HG03469 (cell line): ENCODE results near the gene CACNA2D4.

Experiments
- ATAC-seq: cut with Tn5 transposase; IDR thresholded peaks from one replicate; pipeline ENCODE4 v1.9.1; 2021; ENCODE audit warnings: mild to moderate bottlenecking, moderate library complexity, moderate number of reproducible peaks; ENCODE audit not compliant: unreplicated experiment

Gene CACNA2D4

DNA sequence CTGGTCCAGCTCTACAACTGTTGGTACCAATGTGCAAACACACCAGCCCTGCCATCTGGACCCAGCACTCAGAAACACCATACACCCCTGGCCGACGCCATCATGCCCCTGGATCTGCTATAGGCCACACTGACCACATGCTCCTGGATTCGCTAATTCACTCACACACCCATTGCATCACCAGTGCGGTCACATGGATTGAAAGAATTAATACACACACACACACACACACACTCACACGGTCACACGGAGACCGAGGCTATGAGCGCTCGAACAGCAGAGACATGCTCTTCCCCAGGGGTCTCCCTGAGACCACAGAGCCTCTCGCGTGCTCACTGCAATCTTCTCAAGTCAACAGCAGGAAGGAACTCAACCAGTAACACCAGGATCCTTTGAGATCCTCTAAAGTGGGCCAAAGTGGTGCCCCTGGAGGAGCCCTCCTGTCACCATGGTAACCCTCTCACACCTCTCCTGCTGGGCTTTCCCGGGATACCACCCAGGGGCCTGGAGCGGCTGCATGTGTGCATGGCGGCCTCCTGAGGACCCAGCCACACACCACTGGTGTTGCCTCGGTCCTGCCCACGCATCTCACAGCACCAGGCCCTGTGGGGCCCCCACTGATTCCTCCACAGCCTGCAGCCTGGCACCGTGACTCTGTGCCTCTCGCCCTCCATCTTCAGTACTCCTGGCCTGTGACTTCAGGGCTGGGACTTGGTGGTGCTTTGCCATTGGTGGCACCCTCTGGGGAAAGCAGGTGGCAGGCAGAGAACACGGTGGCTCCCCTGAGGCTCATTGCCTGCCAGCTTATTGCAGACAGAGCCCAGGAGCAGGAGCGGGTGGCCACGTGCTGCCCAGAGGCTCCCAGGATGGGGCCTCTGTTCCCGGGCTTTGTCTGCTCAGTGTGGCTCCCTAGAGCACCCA lies 83.0 kb downstream of the CACNA2D4 start:
- no peak for ATAC-seq

DNA sequence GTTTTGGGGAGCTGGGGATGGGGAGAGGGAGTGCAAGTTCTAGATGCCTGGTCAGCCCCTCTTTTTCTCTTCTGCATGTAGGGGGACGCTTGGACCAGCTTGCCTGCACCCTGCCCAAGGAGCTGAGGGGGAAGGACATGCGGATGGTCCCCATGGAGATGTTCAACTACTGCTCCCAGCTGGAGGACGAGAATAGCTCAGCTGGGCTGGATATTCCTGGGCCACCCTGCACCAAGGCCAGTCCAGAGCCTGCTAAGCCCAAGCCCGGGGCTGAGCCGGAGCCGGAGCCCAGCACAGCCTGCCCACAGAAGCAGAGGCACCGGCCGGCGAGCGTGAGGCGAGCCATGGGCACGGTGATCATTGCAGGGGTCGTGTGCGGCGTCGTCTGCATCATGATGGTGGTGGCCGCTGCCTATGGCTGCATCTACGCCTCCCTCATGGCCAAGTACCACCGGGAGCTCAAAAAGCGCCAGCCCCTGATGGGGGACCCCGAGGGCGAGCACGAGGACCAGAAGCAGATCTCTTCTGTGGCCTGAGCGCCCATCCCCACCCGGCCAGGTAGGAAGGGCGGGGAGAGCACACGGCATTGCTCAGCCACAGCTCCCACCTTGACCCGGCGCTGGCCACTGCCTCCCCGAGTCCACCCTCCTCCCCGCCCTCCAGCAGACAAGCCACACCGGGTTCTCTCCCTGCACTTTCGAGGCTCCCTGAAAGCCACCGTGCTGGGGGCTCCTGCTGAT lies 84.1 kb downstream of the CACNA2D4 start:
- no peak for ATAC-seq

DNA sequence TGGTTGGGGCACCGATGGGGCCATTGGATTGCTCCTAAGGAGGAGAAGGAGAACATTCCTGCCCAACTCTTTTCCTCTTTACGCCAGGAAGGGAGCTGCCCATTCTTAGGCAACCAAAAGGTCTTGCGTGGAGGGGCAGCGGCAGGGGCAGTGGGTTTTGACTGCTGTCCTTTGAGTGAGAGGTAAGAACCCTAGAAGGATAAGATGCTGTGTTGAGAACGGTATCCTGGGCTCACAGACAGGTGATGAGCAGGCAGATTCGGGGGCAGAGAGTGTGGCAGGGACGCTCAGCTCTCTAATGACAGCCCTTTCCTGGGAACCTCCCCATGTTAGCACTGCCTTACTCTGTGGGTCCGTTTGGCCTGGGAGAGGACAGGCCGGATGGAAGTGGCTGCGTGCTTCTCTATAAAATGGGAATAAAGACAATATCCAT lies 84.8 kb downstream of the CACNA2D4 start:
- no peak for ATAC-seq

DNA sequence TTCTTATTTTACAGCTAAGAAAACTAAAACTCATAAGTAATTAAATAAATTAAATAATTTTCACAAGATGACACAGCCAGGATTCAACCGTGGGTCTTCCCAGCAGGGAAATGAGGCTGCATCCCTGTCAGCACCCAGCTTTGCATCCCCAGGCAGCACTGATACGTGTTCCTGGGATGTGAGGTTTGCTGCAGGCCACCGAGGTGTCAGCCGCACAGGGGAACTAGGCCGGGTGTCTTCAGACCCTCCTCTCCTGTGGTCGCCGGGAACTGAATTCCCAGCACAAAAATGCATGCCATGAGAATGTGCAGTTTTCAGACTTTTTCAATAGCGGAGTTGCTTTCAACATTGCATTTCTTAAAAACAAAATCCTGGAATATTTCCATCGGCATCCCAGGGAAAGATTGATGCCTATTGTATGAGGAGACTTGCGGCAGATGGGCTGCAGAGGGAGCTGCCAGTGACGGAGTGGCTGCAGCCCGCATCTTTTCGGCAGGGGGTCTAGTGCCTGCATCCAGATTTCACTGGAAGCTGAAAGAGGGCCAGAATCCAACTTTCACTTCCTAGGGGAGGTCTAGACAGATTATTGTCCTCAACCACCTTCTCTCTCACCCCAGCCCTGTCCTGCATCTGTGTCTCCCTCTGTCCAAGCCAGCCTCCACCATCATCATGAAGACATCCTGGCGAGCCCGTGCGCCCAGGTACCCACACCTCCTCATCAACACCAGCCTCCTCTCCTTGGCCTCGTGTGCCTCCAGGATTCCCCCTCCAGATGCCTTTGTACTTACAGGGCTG lies 85.5 kb downstream of the CACNA2D4 start:
- ATAC-seq = no peak

DNA sequence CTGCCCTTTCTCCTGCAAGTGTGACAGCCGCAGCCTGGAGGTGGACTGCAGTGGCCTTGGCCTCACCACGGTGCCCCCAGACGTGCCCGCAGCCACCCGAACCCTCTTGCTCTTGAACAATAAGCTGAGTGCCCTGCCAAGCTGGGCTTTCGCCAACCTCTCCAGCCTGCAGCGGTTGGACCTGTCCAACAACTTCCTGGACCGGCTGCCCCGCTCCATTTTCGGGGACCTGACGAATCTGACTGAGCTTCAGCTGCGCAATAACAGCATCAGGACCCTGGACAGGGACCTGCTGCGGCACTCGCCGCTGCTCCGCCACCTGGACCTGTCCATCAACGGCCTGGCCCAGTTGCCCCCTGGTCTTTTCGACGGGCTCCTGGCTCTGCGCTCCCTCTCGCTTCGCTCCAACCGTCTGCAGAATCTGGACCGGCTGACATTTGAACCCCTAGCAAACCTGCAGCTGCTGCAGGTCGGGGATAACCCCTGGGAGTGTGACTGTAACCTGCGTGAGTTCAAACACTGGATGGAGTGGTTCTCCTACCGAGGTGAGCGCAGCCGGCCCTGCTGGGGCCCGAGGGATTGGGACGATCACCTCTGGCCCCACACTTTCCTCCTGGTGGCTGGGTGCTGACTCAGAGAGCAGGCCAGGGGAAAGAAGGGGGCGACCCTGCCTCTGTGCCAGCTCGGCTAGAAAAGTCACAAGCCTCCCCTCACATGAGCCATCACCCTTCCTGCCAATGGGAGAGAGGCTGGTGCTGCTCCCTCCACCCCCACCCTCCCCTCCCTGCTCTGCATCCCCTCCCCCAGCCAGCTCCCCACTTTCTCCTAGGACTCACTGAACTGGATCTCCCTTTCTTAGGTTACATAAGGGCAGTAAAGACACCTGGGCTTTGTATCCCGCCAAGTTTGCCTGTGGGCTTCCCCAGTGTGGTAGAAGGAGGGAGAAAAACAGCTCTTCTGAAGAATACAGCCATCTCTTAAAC lies 87.2 kb downstream of the CACNA2D4 start:
- no peak for ATAC-seq

DNA sequence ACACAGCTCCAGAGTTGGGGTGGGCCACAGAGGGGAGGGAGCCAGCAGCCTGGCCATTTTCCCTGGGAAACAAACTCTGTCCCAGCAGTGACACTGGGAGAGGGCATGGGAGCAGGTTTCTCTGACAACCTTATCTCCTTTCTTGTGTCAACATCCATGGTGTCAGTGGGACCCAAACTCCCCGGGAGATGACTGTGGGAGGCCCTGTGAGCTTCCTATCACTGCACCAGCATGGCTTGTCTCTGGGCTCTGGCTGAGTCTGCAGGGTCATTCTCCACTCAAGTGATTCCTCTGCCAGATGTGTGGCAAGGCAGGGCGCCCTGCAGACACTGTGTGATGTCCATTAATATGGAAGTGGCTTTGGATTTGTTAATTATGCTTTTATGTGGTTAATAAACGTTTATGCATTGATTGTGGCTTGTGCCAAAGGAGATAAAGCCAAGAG lies 88.0 kb downstream of the CACNA2D4 start:
- no peak for ATAC-seq

DNA sequence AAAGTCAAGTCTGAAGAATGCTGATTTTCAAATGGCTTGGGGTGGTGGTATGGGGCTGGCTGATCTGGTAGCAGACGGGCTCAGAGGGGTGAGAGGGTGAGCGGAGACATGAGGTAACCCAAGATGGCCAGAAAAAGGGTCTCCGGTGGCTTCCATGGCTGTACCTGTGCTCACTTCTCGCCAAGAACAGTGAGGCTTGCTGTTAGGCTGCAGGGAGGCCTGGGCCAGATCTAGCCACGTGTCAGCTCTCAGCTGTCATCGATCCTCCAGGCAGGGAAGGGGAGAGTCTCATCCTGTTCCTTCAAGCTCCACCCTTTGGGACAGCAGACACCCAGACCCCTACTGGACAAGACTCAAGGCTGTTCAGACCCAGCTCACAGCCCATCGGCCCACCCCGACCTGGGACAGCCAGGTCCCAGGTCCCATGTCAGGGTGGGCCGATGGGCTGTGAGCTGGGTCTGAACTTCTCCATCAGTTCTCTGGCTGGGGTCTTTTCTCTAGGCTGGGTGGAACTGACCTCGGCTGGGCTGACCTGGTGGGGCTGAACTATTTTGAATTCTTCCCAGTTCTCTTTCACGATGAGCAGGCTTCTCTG lies 89.0 kb downstream of the CACNA2D4 start:
- ATAC-seq = no peak

DNA sequence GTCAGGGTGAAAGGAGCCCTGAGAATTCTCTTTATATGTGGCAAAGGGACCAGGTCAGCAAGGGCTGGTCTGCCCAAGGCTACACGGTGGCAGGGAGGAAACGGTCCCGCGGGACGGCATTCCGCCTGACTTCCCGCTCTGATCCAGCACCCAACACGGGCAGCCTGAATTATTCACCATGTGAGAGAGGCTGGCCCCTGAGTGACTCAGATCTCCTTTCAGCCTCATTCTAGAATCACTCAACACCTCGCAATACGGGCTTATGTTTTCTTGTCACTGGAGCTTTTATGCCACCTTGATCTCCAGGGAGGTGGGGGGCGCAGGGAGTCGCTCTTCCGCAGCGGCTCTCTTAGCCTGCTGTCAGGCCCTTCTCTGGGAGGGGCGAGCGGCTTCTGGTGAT lies 89.6 kb downstream of the CACNA2D4 start:
- no peak for ATAC-seq

DNA sequence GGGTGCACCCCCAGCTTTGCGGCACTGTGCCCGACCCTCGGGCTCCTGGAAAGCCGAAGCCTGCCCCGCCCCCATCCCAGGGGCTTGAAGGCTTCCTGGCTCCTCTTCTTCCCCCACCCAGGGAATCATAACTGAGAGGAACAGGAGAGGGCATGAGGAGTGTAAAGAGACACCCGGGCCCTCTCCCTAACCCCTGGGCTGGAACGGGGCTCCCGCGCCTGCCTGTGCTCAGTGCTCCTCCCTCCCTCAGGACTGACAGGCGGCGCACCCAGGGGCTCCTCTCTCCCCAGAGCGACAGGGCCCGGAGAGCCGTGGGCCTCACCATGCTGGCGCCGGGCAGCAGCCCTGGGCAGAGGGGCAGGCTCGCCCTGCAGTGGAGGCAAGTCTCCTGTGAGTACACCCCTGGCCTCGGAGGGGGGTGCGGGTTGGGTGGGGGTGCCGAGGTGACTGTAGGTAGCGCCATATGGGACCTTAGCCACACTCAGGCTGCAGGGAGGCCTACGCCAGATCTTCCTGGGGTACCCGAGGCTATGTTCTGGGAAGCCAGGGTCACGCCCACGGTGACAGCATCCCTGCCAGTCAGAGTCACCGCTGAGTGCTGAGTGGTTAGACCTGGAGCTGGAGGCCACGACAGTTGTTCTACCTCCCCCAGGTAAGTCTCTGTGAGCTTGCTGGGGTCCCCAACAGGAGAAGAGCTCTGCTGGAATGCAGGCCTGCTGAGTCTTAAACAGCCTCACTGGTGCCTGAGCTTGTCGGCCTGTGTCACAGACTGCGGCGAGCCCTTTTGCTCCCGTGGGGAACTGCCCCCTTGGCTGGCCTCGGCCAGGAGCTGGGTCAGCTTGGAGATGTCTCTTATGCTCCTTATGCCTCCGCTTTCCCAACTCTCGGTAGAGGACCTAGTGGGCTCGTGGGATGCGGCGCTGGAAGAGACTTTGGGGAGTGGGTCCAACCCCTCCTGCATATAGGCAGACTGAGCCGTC lies 90.3 kb downstream of the CACNA2D4 start:
- ATAC-seq = no peak

DNA sequence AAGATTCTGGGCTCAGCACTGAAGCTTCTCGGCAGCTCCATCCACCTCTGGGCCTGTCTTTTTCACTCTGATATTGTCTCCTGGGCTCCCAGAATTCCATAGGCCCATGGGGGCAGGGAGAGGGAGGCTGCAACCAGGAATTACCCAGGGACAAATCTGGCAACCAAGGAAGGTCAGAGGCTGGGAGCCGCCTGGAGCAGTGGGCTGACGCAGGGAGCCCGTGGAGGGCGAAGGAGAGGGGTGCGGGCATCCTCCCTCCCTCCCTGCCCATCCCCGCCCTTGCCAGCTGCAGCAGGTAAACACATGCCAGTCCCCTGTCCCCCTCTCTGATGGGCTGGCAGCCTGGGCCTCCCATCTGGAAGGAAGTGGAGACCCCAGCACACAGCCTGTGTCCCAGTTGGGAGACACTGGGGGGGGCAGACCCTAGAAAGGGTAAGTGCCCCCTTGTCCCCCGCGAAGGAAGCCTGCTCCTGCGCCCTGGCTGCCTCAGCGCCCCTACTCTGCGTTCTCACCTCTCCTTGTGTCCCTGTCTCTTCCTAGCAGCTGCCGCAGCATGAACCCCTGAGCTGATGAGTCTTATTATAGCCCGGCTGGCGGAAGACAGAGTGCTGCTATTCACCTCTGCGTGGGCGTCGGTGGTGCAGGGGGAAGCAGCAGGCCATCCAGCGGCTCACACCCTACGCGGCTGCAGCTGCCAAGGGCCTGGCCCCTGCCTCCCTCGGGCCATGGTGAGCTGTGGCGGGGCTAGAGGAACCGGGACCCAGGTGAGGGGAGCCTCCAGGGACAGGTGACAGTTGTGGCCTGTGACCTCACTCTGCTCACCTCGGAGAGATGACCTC lies 91.4 kb downstream of the CACNA2D4 start:
- ATAC-seq = no peak

DNA sequence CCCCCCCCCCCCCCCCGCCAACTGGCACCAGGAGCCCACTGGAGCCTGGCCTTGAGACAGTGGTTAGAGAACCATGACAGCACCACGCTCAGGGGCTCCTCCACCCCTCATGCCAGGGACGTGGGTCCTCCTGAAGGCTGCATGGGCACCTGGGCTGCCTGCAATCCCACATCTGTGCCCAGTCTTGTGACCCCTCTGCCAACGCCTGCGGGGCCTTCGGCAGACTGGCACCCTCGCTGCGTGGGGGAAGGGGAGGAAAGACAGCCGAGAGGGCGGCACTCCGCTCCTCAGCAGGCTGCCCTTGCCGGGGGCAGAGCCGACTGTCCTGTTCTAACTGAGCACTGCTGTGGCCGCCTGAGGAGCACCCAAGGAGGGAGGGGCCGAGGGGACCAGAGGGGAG lies 92.1 kb downstream of the CACNA2D4 start:
- ATAC-seq = no peak

DNA sequence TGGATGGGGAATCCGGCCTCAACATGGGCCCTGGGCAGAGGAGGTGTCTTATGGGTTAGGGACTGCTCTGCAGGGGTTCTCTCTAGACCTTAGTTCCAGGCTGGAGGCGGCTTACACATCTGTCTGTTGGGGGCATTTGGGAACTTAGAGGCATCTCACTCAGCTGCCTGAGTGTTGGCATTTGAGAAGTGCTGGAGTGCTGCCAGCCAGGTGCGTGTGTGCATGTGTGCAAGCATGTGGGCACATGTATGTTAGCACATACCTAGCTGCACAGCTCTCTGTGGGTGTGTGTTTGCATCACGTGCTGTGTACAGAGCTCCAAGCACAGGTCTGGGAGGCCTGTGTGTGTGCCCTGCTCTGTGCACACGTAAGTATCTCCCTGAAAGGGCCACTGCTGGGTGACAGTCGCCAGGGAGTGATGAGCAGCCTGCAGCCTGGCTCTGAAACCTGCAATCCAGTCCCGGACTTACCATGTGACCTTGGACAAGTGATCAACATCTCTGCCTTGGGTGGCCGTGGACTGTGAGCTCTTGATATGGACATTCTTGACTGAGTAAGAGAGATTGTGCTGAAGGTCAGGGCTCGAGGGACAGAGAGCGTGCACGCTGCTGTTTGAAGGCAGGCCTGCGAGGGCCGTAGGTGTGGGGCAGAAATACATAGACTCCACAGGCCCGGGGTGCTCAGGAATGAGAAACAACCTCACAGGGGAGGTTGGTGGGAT lies 92.9 kb downstream of the CACNA2D4 start:
- no peak for ATAC-seq

DNA sequence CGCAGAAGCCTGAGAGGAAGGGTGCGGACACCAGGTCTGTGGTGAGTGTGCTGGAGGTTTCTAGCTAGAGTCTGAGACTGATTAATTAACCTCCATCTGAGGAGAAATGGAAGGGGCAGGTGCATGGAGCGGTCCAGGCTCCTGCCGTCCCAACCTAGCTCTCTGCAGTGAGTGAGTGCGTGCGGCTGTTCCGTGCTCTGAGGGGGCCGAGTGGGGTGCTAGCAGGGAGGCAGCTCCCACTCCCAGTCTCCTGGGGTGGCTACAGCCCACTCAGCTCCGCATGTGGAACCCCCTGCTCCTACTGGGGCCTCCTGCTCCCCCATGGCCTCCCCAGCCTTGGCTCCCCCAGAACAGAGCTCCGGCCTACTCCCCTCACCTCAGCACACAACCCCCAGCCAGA lies 95.2 kb downstream of the CACNA2D4 start:
- no peak for ATAC-seq

DNA sequence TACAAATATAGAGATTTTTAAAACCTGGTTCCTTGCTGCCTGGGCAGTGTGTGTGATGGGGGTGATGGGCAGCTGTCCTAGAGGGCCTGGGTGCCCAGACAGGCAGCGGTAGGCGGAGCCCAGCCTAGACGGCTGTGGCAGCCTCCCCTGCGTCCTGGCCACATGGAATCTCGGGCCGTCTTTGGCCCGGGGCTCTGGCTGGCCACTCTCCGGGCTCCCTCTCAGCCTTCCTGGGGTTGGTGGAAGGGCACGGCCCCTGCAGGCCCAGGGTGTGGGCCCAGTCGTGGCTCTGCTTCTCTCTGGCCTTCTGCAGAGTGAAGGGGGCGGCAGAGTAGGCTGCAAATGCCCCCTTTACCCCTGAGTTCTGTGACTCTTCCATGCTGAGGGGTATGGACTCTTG lies 95.8 kb downstream of the CACNA2D4 start:
- ATAC-seq = no peak

DNA sequence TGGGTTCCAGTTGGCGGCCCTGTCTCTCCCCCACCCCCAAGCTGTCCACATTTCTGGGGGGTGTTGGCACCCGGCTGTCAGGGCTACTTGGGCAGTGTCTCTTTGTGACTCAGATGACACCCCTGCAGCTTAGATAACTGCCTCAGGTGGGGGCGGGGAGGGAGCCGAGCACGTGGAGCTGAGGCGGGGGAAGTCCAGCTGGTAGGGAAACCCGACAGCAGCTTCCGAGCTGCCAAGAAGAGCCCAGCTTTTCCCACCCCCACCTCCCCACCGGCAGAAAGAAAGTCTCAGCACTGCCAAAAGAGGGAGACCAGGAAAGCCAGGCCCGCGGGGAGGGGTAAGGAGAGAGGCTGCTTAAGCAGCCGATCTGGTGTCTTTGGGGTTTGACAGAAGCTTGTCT lies 96.6 kb downstream of the CACNA2D4 start:
- no peak for ATAC-seq

DNA sequence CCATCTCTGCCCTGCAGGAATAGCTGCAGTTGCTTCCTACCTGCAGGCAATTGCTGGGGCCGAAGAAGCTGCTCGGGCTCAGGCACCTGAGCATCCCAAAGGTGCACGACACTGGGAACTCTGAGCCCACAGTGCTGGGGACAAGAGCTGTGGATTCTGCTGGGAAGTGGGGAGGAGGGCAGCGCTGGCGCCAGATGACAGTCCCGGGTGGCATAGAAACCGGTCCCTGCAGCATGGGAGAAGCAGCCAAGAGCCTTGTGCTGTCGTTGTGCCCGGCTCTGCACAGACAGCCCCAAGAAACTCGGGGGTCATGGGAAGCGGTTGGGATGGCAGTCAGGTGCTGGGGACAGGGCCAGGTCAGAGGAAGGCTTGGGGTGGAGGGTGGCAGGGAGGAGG lies 97.6 kb downstream of the CACNA2D4 start:
- no peak for ATAC-seq
